HG03025 (cell line): ENCODE measurements around the gene GALNT9.
"Not testable (repeated sequence)": the region's sequence is repeated elsewhere in the genome, so short reads cannot be mapped to it uniquely, and the experiment has no call there.

Experiments
- ATAC-seq: cut with Tn5 transposase; IDR thresholded peaks from one replicate; pipeline ENCODE4 v1.9.1; 2021; ENCODE audit warnings: mild to moderate bottlenecking, moderate library complexity; ENCODE audit not compliant: unreplicated experiment, low FRiP score

GALNT9 gene

DNA sequence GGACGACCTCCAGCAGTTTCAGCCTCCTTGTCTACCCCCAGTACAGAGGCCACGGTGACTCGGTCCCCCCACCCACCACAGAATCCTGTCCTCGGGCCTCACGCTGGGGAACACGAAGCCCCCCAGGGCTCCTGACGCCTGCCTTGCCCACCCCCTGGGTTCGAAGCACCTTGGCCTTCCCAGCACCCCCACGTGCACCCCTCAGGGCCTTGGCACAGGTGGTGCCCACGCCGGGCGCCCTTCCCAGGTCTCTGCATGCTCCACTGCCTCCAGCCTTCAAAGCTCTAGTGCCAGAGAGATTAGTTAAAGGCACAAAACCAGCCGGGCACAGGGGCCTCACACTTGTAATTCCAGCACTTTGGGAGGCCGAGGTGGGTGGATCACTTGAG lies 123.3 kb downstream of the GALNT9 start:
- no peak for ATAC-seq

DNA sequence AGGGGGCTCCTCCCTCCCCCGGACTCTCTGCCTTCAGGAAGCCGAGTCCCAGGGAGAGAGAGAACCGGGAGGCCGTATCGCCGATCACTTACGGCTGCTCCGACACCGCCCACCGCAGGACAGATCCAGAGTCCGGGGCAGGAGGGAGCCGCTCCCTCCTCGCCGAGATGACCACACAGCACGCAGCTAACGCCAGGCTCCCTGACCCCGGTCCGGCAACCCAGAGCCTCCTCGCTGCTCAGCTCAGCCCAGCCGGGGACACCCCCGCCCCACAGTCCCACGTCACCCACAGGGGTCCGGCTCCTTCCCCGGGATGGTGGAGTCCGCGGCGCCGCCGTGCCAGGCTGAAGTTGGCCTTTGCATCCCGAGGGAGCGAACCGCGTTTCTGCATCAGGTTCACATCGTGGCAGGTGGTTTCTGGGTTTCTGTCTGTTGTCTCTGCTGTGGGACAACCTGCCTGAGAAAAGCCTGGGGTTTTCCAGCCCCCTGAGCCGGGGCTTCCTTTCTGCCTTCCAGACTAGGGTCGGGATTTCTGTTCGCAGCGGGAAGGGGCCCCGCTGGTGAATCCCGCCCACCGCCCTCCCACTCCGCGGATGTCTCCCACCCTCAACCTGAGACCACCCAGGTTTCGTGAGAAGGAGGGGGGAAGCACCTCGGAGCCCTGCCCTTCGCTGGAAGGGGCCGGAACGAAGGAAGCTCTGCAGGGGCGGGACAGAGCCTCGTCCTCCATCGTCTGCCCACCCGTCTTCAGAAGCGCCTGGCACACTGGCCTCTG lies 123.9 kb downstream of the GALNT9 start:
- no peak for ATAC-seq

- no peak for ATAC-seq
These were observed 124.6 kb downstream of the GALNT9 start for GRCh38 chr12:132204793-132205270.

GRCh38 chr12:132204063-132204792 lies 125.2 kb downstream of the GALNT9 start:
- ATAC-seq: no peak

- no peak for ATAC-seq
These were observed 126.3 kb downstream of the GALNT9 start for GRCh38 chr12:132202929-132203721.

GRCh38 chr12:132201391-132202120 lies 127.8 kb downstream of the GALNT9 start:
- no peak for ATAC-seq

DNA sequence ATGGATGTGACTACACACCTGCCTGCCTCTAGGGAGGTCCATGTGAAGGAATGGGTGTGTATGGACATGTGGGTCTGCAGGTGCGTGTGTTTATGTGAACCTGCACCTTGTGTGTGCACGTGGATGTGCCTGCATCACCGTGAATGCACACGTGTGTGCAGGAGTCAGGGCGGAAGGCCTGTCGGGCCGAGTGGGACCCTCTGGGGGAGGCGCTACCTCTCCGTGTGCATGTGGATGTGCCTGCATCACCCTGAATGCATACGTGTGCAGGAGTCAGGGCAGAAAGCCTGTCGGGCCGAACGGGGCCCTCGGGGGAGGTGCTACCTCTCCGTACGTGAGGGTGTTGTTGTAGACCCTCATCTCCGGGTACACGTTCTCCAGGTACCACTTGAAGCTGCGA lies 128.6 kb downstream of the GALNT9 start:
- no peak for ATAC-seq

DNA sequence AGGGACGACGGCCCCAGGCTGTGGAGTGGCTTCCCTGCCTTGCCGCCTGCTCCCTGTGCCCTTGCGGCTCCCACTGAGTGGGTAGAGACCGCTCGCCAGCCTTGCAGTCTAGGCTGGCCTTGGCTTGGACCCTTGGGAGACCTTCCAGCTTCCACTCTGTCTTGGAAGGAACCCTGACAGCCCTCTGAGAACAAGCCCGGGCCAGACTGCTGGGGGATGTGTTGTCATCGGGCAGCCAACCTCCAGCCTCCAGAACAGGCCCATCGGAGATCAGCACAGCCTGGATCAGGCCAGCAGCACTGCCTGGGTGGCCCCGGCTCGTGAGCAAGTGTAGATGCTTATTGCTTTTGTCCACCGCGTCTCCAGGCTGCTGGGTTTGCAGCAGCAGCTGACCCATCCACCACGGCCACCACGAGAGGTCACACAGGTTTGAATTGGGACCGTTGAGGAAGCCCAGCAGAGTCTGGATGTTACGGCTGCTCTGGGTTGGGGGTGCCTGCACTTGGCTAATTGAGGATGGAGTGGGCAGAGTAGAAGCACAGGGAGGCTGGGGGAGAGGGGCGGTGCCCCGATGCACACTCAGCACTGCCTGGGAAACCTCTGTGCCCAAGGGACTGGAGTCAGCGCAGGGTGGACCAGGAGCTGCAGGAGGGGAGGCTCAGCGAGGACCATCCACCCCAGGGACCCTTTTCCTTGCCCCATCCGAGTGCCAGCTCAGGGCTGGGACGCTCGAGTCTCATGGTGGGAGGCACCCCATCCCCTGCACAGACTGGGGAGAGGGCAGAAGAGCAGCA lies 129.7 kb downstream of the GALNT9 start:
- no peak for ATAC-seq

DNA sequence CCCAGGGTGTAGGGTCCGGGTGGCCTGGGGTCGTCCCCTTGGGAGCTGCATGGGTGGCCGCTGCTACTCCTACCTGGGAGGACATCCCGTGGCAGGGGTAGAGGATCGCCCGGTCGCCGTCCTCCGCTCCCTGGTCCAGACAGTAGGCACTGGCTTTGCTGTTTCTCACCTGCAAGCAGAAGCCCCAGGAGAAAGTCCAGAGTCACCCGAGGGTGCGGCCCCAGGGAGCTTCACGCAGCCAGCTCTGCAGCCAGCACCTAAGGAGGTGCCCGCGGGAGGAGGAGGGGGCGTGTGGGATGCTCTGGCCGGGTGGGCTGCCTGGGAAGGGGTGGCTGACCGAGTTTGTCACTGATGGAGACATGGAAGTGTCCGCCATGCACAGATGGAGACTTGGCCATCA lies 130.3 kb downstream of the GALNT9 start:
- ATAC-seq: no peak

GRCh38 chr12:132197581-132198354 lies 131.6 kb downstream of the GALNT9 start:
- no peak for ATAC-seq

DNA sequence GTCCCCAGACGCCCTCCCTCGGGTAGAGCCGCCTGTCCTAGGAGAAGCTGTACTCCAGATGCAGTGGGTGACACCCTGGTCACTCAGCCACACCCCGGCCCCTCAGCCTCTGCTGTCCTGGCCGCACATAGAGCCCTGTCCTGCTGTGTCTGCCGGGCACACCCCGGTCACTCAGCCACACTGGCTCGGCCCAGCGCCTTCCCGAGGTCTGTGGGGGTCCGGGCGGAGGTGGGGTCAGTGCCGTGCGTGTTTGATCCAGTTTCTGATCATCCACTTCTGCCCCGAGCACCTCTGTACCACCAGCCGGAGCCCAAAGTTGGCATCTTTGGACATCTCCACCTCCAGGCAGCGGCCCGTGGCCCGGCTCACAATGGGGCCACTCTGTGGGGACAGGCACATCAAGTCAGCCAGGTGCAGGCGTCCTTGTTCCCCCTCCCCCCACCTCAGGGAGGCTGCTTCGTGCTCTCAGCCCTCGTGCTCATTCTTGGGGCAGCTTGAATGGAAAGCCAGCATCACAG lies 132.5 kb downstream of the GALNT9 start:
- ATAC-seq: no peak

DNA sequence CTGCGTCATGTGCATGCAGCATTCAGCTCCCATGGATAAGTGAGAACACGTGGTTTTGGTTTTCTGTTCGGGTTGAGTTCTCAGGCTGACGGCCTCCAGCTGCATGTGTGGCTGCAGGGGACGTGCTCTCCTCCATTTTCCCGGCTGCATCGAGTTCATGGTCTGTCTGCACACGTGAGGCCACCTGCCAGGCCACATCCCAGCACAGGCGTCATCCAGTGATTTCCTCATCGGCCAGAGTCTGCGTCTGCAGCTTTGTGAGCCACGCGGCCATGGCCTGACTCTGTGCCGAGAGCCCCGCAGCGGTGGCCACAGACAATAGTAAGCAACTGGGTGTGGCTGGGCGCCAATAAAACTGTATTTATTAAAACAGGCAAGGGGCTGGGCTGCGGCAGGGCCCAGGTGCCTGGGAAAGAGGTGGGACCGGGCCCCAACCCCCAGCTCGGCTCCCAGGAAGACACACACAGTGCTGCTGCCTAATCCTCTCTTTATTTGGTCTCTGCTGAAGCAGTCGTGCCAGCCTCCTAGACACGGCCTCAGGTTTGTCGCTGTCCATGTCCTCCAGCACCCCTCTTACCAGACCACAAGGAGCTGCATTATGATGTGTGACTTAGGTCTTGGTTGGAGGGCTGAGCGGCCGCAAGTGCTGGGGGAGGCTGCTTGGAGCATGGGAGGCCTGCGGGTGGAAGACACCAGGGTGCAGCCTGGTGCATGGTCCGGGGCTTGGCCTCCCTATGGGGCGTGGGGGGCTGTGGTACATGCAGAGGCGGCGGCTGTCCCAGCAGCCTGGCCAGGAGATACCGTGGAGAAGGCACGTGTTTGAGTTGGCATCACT lies 133.1 kb downstream of the GALNT9 start:
- no peak for ATAC-seq

GRCh38 chr12:132195242-132195641 lies 134.1 kb downstream of the GALNT9 start:
- not testable (repeated sequence) for ATAC-seq

DNA sequence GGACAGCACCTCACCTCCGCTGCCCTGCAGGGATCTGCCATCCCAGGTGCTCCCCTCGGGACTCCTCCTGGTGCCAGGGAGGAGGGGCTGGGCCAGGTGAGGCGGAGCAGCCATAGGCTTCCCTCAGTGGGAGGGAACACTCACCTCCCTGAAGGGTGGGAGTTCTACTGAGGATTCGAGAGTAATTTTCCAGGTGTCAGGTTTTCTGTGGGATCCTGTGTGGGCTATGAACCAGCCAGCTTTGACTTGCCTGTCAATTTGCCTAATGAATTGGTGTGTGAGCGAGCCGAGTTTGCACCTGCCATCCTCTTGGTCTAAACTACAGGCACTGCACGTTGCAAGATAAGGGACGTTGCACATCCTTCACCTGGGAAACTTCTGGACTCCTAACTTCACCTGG lies 134.8 kb downstream of the GALNT9 start:
- ATAC-seq: no peak

DNA sequence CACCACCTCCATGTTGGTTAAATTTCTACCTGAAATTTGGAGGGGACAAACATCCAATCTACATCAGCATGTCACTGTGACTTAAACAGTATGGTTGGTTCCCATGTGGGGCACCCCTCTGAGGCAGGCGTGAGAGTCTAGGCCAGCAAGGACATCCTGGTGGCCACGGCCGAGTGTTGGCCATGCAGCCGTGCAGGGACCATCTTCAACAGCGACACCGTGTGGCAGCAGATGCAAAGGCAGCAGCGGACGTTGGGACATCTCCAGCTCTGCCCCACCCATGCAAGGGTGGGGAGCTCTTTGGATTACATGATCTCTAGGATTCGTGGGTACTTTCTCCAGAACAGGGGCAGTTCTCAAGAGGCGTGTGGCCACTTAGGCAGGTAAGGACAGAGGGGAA lies 135.3 kb downstream of the GALNT9 start:
- no peak for ATAC-seq

DNA sequence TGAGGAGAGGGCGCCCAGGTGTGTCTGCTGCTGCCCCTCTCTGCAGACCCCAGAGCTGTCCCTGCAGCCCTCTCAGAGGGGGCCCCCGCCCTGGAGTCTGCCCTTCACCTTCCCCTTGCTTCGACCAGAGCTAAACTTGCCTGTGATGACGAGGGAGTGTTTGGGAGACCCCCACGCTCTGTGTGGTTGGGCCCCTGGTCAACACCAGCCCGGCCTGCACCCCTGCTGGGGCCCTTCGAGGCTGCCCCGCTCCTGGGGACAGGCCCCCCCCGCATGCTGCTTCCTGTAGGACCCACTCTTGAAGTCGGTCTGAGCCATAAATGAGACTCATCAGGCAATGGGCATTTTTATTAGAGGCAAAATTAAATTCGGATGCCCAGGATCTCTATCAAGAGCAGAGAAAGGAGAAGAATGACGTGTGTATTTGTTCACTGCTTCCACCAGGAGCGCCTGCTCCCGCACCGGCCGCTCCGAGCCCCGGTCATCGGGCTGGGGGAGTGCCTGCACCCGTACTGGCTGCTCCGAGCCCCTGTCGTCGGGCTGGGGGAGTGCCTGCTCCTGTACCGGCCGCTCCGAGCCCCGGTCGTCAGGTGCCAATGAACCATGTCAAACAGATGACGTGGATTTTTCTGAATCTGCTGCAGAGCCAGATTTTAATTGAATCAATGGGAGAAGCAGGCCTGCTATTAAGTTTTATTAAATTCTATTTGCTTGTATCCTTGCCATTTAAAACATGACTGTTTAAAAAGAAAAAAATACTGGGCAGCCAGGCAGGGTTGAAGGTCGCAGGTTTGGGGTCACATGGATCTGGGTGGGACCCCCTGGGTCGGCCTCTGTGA lies 137.5 kb downstream of the GALNT9 start:
- ATAC-seq: no peak
